ENCODE data around the gene CTSO.
"Not testable (repeated sequence)": the region's sequence is repeated elsewhere in the genome, so short reads cannot be mapped to it uniquely, and the experiment has no call there.

Gene CTSO

GRCh38 chr4:155904331-155904730, 49.3 kb downstream of the CTSO start:
- no peak for DNase-seq

DNA sequence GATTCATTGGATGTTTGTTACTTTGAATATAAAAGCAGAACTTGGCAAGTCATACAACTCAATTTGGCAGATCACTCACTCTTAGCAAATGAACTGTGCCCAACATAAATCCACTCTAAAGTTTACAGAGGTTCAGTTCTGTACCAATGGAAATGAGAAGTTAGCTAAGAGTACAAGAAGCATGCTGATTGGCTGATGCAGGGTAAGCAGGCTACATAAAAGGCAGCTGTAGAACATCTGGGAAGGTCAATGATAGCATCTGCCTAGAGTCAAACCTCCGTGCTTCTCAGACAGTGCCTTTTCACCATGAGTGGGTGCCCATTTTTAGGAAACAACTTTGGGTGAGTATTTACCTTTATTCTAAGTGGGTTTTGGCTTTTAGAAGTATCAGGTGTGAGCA, 50.2 kb downstream of the CTSO start, which contains the start of gene TDO2:
Gene TDO2, plus strand, starts transcription at position 244 of the 400 bp plus-strand sequence. Its CDS starts 63 bp downstream, at position 307.
- DNase-seq = no peak

DNA sequence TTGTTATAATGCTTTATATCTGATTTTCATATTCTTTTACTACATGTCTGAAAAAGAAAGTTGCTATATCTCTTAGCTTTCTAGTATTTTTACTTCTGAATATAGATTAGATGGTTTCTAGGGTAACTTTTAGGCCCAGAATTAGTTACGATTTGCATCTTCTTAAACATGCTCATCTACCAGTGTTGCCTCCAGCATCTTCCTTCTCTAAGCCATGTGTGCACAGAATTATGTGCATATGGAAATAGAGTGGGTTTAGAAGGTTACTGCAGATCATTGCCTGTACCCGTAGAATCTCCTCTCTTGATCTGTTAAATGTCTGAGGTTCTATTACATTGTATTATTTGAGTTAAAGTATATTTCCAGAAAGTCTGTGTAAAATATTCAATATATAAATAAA, 52.7 kb downstream of the CTSO start:
- no peak for DNase-seq

GRCh38 chr4:155900381-155900780, 53.3 kb downstream of the CTSO start:
- no peak for DNase-seq

- DNase-seq = no peak
Observed at GRCh38 chr4:155899891-155900290, 53.8 kb downstream of the CTSO start.

- not testable (repeated sequence) for DNase-seq
Observed at GRCh38 chr4:155898371-155898770, 55.3 kb downstream of the CTSO start.

DNA sequence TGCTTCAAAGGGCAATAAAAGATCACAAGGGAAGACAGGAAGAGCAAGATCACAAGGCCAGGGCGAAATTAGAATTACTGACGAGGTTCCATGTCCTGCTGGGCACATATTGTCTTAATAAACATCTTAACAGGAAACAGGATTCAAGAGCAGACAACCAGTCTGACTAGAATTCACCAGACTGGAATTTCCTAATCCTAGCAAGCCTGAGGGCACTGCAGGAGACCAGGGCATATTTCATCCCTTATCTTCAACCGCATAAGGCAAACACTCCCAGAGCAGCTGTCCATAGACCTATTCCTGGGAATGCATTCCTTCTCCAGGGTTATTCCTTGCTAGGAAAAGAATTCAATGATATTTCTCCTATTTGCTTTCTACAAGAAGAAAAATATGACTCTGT, 62.6 kb downstream of the CTSO start:
- no peak for DNase-seq

DNA sequence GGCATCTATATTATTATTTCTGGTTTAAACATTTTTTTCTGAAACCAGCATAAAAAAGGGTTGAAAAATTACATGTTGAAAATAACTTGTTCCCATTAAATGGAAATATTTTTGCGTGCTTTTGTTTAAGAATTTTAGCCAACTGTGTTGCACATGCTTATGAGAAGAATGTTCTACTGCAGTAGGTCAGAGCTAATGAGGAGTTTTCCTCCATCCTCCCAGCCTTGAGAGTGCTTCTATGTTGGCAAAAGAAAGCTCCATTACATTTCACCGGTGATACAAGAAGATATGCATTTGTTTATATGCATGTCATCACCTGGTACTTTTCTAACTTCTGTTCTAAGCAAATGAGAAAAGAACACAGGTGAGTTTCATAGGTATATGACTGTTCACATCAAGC, 63.7 kb downstream of the CTSO start:
- DNase-seq = no peak

GRCh38 chr4:155889031-155889793, 64.5 kb downstream of the CTSO start:
- no peak for DNase-seq

DNA sequence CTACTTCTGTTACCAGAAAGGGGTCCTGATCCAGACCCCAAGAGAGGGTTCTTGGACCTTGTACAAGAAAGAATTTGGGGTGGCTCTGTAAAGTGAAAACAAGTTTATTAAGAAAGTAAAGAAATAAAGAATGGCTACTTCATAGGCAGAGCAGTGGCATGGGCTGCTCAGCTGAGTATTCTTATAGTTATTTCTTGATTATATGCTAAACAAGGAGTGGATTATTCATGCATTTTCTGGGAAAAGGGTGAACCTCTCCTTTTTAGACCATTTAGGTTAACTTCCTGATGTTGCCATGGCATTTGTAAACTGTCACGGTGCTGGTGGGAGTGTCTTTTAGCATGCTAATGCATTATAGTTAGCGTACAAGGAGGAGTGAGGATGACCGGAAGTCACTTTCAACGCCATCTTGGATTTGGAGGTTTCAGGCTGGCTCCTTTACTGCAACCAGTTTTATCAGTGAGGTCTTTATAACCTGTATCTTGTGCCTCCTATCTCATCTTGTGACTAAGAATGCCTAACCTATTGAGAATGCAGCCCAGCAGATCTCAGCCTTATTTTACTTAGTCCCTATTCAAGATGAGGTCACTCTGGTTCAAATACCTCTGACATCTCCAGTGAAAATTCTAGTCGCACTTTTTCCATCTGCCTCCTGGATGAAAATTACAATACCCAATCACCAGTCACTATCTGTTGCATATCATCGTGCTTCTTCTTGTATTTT, 65.7 kb downstream of the CTSO start:
- DNase-seq = no peak

DNA sequence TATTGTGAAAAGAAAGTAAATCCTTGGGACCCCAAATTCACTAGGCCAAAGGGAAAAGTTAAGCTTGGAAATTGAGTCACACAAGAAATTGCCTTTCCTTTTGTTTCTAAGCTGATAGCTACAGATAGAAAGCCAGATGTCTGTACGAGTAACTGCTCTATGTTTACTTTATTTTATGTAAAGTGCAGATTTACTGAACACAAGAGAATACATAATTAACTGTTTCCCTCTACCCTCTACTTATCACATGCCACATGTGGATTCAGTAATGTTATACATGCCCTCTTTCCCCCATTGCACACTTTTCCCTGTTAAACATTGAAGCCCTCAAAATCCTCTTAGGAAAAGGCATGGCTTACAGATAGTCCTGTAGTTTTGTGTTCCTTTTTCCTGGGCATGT, 66.6 kb downstream of the CTSO start:
- no peak for DNase-seq

- DNase-seq = no peak
Observed at GRCh38 chr4:155885666-155886065, 68.0 kb downstream of the CTSO start.

- DNase-seq = no peak
Observed at GRCh38 chr4:155883895-155884294, 69.8 kb downstream of the CTSO start.

- DNase-seq = no peak
Observed at GRCh38 chr4:155881555-155881954, 72.1 kb downstream of the CTSO start.

- DNase-seq = no peak
Observed at GRCh38 chr4:155879767-155880166, 73.9 kb downstream of the CTSO start.

- no peak for DNase-seq
Observed at GRCh38 chr4:155878611-155879010, 75.1 kb downstream of the CTSO start.

DNA sequence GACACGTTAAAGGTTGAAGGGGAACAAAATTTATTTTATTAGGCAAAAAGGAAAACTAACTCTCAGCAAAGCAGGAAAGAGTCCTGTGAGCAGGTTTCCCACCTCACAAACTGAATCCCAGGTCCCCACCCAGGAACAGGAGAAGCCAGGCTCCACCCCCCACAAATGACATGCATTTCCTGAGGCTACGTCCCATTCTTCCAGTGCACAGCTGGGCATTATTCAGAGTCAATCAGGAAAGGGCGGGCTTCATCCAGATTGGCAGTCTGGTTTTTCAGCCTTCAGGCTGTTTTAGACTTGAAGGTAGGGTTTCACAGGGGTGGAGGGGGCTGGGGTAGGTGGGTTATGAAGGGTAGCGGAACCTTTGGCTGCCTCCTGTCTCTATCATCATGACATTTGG, 75.7 kb downstream of the CTSO start:
- no peak for DNase-seq

DNA sequence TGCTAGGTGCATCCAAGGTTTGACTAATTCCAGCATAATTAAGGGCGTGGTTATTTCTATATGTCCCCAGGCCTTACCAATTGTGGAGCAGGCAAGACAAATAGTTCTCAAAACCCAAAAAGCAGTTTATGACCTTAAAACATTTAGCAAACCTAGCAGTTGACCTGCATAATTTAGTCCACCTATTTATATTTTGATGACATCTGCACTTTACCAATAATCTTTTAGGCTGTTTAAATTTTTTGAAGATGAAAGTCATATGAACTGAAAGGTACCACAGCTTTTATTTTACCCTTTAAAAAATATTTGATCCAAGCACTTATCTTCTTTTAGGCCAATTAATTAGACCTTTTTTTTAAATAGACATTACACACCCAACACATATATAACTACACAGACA, 77.8 kb downstream of the CTSO start:
- DNase-seq = no peak

Data from right hindlimb (tissue), 1 donor.